Measurements from ENCODE around the gene SLC30A7.

SLC30A7 gene

DNA sequence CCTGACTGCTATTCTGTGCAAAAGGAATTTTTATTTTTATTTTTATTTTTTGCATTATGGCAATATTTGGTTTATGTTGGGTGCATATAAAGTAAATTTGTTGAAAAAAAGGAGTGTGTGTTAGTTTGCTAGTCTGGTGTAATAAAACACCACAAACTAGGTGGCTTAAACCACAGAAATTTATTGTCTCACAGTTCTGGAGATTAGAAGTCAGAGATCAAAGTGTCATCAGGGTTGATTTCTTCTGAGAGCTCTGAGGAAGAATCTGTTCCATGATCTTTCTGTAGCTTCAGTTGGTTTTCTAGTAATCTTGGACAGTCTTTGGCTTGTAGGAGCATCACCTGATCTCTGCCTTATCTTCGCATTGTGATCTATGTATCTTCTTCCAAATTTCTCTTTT, 6.5 kb downstream of the SLC30A7 start:
- no peak overlapping the region for H3K4me2 ChIP-seq (ENCODE audit: low read length)
- H3K4me1 ChIP-seq (ENCODE audit: low read length): peaks cover 3% of the 10 kb centered on the region; the same call in 1 of the 2 replicates
- no peak overlapping the region for H3K9ac ChIP-seq (ENCODE audit: low read length)
- TF ChIP-seq, protein P1, sequence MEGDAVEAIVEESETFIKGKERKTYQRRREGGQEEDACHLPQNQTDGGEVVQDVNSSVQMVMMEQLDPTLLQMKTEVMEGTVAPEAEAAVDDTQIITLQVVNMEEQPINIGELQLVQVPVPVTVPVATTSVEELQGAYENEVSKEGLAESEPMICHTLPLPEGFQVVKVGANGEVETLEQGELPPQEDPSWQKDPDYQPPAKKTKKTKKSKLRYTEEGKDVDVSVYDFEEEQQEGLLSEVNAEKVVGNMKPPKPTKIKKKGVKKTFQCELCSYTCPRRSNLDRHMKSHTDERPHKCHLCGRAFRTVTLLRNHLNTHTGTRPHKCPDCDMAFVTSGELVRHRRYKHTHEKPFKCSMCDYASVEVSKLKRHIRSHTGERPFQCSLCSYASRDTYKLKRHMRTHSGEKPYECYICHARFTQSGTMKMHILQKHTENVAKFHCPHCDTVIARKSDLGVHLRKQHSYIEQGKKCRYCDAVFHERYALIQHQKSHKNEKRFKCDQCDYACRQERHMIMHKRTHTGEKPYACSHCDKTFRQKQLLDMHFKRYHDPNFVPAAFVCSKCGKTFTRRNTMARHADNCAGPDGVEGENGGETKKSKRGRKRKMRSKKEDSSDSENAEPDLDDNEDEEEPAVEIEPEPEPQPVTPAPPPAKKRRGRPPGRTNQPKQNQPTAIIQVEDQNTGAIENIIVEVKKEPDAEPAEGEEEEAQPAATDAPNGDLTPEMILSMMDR (IDR thresholded peaks at IDR 0.05; ENCODE audit: low read depth, low read length): no peak
- no peak for TF ChIP-seq EZH2phosphoT487 (IDR thresholded peaks at IDR 0.05; ENCODE audit: low read depth)
- H3K4me3 ChIP-seq (ENCODE audit: low read length): no peak overlapping the region
- H4K20me1 ChIP-seq (ENCODE audit: insufficient read depth, low read length): no peaks in the 10 kb centered on the region
- no peak overlapping the region for H3K27ac ChIP-seq (ENCODE audit: low read length)
- peaks cover 20% of the 10 kb centered on the region for H3K36me3 ChIP-seq (replicated peaks; ENCODE audit: low read depth, low read length)
- no peaks in the 10 kb centered on the region for H3K27me3 ChIP-seq (ENCODE audit: low read depth, low read length)
- peaks cover 2% of the 10 kb centered on the region for H3K79me2 ChIP-seq (ENCODE audit: low read length)
- no peaks in the 10 kb centered on the region for H3K9me3 ChIP-seq (ENCODE audit: insufficient read depth, low read length)
- H2AFZ ChIP-seq (ENCODE audit: low read depth, low read length): no peak overlapping the region

DNA sequence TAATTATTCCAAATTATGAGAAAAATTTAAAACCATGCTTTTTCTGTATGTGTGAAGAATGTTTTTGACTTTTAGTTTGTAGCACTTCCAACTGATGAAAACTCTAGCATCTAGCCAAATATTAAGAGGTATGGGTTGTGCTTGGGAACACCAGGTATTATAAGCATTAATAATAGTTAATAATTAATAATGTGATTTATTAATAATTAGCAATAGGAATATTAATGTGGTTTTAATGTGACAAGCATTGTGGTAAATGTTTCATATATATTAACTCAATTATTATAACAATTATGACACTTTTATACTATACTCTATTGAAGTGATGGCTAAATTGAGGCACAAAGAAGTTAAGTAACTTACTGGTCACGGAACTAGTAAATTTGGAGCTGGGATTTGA, 7.9 kb downstream of the SLC30A7 start:
- Histone ChIP-seq H3K27ac (ENCODE audit: low read length) (no peak overlapping the region), H3K4me2 (ENCODE audit: low read length) (no peak overlapping the region), H3K36me3 (replicated peaks; ENCODE audit: low read depth, low read length) (peaks cover 20% of the 10 kb centered on the region), H4K20me1 (ENCODE audit: insufficient read depth, low read length) (no peaks in the 10 kb centered on the region), H3K4me3 (ENCODE audit: low read length) (no peak overlapping the region), H3K9ac (ENCODE audit: low read length) (no peak overlapping the region), H3K79me2 (ENCODE audit: low read length) (no peaks in the 10 kb centered on the region), H3K4me1 (ENCODE audit: low read length) (no peaks in the 10 kb centered on the region), H2AFZ (ENCODE audit: low read depth, low read length) (no peak overlapping the region), H3K9me3 (ENCODE audit: insufficient read depth, low read length) (no peaks in the 10 kb centered on the region), H3K27me3 (ENCODE audit: low read depth, low read length) (no peaks in the 10 kb centered on the region)
- TF ChIP-seq EZH2phosphoT487 (IDR thresholded peaks at IDR 0.05; ENCODE audit: low read depth): no peak
- TF ChIP-seq, protein P1 (IDR thresholded peaks at IDR 0.05; ENCODE audit: low read depth, low read length): no peak

DNA sequence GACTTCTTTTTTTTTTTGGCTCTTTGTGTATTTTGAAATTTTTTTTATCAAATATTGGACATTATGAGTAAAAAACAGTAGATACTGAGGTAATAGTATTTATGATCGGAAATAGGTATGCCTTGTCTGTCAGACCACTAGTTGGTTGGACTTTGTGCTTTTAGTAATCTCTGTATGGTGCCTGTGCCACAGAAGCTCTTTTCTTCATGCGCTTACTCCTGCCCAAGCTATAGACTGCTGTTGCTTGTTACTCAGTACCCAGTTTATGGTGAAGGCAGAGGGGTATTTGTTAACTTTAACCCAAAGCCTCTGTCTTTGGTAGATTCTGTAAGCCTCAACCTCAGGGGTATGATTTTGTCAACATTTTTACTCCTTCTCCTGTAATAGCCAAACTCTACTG, 8.6 kb downstream of the SLC30A7 start:
- no peaks in the 10 kb centered on the region for H3K27me3 ChIP-seq (ENCODE audit: low read depth, low read length)
- TF ChIP-seq, protein P1 (IDR thresholded peaks at IDR 0.05; ENCODE audit: low read depth, low read length): no peak
- no peak for TF ChIP-seq EZH2phosphoT487 (IDR thresholded peaks at IDR 0.05; ENCODE audit: low read depth)
- H3K79me2 ChIP-seq (ENCODE audit: low read length): no peaks in the 10 kb centered on the region
- no peak overlapping the region for H3K27ac ChIP-seq (ENCODE audit: low read length)
- H3K36me3 ChIP-seq (replicated peaks; ENCODE audit: low read depth, low read length): peaks cover 20% of the 10 kb centered on the region
- H3K9me3 ChIP-seq (ENCODE audit: insufficient read depth, low read length): no peaks in the 10 kb centered on the region
- no peaks in the 10 kb centered on the region for H3K4me1 ChIP-seq (ENCODE audit: low read length)
- no peak overlapping the region for H2AFZ ChIP-seq (ENCODE audit: low read depth, low read length)
- no peak overlapping the region for H3K9ac ChIP-seq (ENCODE audit: low read length)
- H3K4me2 ChIP-seq (ENCODE audit: low read length): no peak overlapping the region
- H4K20me1 ChIP-seq (ENCODE audit: insufficient read depth, low read length): no peaks in the 10 kb centered on the region
- no peak overlapping the region for H3K4me3 ChIP-seq (ENCODE audit: low read length)

DNA sequence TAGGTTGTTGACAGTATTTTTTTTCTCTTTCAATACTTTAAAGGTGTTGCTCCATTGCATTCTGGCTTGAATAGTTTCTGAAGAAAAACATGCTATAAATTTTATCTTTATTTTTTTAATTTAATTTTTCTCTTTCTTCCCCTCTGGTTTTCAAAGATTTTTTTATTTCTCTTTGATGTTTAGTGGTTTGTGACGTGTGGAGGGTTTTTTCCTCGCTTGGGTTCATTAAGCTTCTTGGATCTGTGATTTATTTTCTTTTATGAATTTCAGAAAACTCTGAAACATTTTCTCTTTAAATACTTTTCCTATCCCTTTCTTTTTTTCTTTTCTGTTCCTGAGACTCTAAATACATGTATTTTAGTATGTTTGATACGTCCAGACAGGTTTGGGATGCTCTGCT, 9.3 kb downstream of the SLC30A7 start:
- peaks cover 15% of the 10 kb centered on the region for H3K36me3 ChIP-seq (replicated peaks; ENCODE audit: low read depth, low read length)
- no peaks in the 10 kb centered on the region for H3K9me3 ChIP-seq (ENCODE audit: insufficient read depth, low read length)
- no peak overlapping the region for H3K9ac ChIP-seq (ENCODE audit: low read length)
- H3K4me3 ChIP-seq (ENCODE audit: low read length): no peak overlapping the region
- no peak overlapping the region for H2AFZ ChIP-seq (ENCODE audit: low read depth, low read length)
- no peaks in the 10 kb centered on the region for H4K20me1 ChIP-seq (ENCODE audit: insufficient read depth, low read length)
- H3K79me2 ChIP-seq (ENCODE audit: low read length): no peaks in the 10 kb centered on the region
- TF ChIP-seq, protein P1 (IDR thresholded peaks at IDR 0.05; ENCODE audit: low read depth, low read length): no peak
- no peak for TF ChIP-seq EZH2phosphoT487 (IDR thresholded peaks at IDR 0.05; ENCODE audit: low read depth)
- H3K27me3 ChIP-seq (ENCODE audit: low read depth, low read length): no peaks in the 10 kb centered on the region
- no peaks in the 10 kb centered on the region for H3K4me1 ChIP-seq (ENCODE audit: low read length)
- H3K4me2 ChIP-seq (ENCODE audit: low read length): no peak overlapping the region
- no peak overlapping the region for H3K27ac ChIP-seq (ENCODE audit: low read length)
